Ishikawa (cell line): ENCODE data around the gene ADAMTS1.

Experiments used
- CEBPB ChIP-seq: IDR thresholded peaks from 2 replicates; pipeline ENCODE4 v1.6.1; 2012
- EP300 ChIP-seq: IDR thresholded peaks from 2 replicates; pipeline ENCODE4 v1.6.1; 2012; ENCODE audit warnings: borderline replicate concordance
- FOXM1 ChIP-seq: IDR thresholded peaks from 2 replicates; pipeline ENCODE4 v1.6.1; 2012; ENCODE audit warnings: low read depth, borderline replicate concordance
- MAX ChIP-seq: IDR thresholded peaks from 2 replicates; pipeline ENCODE4 v1.6.1; 2012
- USF1 ChIP-seq: IDR thresholded peaks from 2 replicates; pipeline ENCODE4 v1.6.1; 2012
- YY1 ChIP-seq: IDR thresholded peaks from 2 replicates; pipeline ENCODE4 v1.6.1; 2012; ENCODE audit warnings: low read depth

GRCh38 chr21:26845759-26846035 is 488 bp upstream of the ADAMTS1 start:
- no peak for TF ChIP-seq USF1
- TF ChIP-seq MAX = no peak
- no peak for TF ChIP-seq CEBPB
- no peak for TF ChIP-seq YY1
- TF ChIP-seq EP300 = no peak
- no peak for TF ChIP-seq FOXM1
